HEK293 (cell line): ENCODE data around the gene ZSCAN22.

Experiments
- CTCF ChIA-PET: fragments of 350-600 bp; formaldehyde crosslinking; extraction: SDS; loops from one replicate; lab custom pipeline; 2021; ENCODE audit warnings: antibody characterized with exemption; lab: Yijun Ruan, JAX
- POLR2A ChIA-PET: fragments of 300-600 bp; formaldehyde crosslinking; extraction: SDS; loops from one replicate; lab custom pipeline; 2020; ENCODE audit warnings: antibody characterized with exemption, inconsistent platforms; lab: Yijun Ruan, JAX
- H3K27ac ChIP-seq: fragments of 200-500 bp; sonication (Bioruptor generic); 2 replicates; pipeline ENCODE4 v1.5.1; 2014; ENCODE audit warnings: low read depth, low read length, control low read depth, inconsistent platforms; ENCODE audit errors: extremely low read depth
- H3K36me3 ChIP-seq, 2 experiments: fragments of 200-500 bp in 1 of 2; sonication (Bioruptor generic) in 1 of 2; 1 replicate in 1 of 2; 2 replicates in 1 of 2; pipeline ENCODE4 v1.5.1; 2014 to 2017; ENCODE audit warnings: inconsistent platforms in 2 of 2, low read length in 2 of 2; ENCODE audit not compliant: control insufficient read depth in 2 of 2, insufficient read depth in 1 of 2
- H3K4me1 ChIP-seq: fragments of 200-500 bp; sonication (Bioruptor generic); 2 replicates; pipeline ENCODE4 v1.5.1; 2014; ENCODE audit warnings: mild to moderate bottlenecking, low read length, inconsistent platforms; ENCODE audit not compliant: control insufficient read depth, insufficient read depth
- H3K4me3 ChIP-seq: 2 replicates; pipeline ENCODE4 v1.5.1; 2011; ENCODE audit warnings: low read depth, mild to moderate bottlenecking, control low read depth, low read length, moderate library complexity
- H3K9me3 ChIP-seq: fragments of 200-500 bp; sonication (Bioruptor generic); 2 replicates; pipeline ENCODE4 v1.5.1; 2014; ENCODE audit warnings: low read depth, low read length, inconsistent platforms; ENCODE audit not compliant: control insufficient read depth, insufficient read depth
- EGR2 ChIP-seq: fragments of 450-650 bp; formaldehyde crosslinking; IDR thresholded peaks from 2 replicates; pipeline ENCODE4 v1.5.1; 2016; ENCODE audit warnings: low read depth, missing biosample characterization, missing genetic modification characterization
- HOXA7 ChIP-seq: sonication (generic); formaldehyde crosslinking; IDR thresholded peaks from 2 replicates; pipeline ENCODE4 v1.8.1; 2022; ENCODE audit warnings: missing genetic modification reagents, borderline replicate concordance
- ZBTB17 ChIP-seq: fragments of 450-650 bp; formaldehyde crosslinking; IDR thresholded peaks from 2 replicates; pipeline ENCODE4 v1.5.1; 2016; ENCODE audit warnings: missing biosample characterization, missing genetic modification characterization
- ZBTB8A ChIP-seq: fragments of 450-650 bp; formaldehyde crosslinking; IDR thresholded peaks from 2 replicates; pipeline ENCODE4 v1.5.1; 2016; ENCODE audit warnings: missing biosample characterization, missing genetic modification characterization
- ZFHX2 ChIP-seq: fragments of 450-650 bp; formaldehyde crosslinking; conservative IDR thresholded peaks from 2 replicates; pipeline ENCODE4 v1.5.1; 2016; ENCODE audit warnings: missing biosample characterization, missing genetic modification characterization
- ZNF23 ChIP-seq: fragments of 450-650 bp; formaldehyde crosslinking; IDR thresholded peaks from 2 replicates; pipeline ENCODE4 v1.5.1; 2016; ENCODE audit warnings: missing biosample characterization, missing genetic modification characterization, borderline replicate concordance
- ZNF423 ChIP-seq: fragments of 450-650 bp; formaldehyde crosslinking; IDR thresholded peaks from 2 replicates; pipeline ENCODE4 v1.5.1; 2016; ENCODE audit warnings: missing biosample characterization, missing genetic modification characterization
- ZNF585B ChIP-seq: fragments of 450-650 bp; formaldehyde crosslinking; IDR thresholded peaks from 2 replicates; pipeline ENCODE4 v1.5.1; 2016; ENCODE audit warnings: missing biosample characterization, missing genetic modification characterization
- ZNF600 ChIP-seq: fragments of 450-650 bp; formaldehyde crosslinking; IDR thresholded peaks from 2 replicates; pipeline ENCODE4 v1.5.1; 2016; ENCODE audit warnings: missing biosample characterization, missing genetic modification characterization
- ZNF610 ChIP-seq: fragments of 450-650 bp; formaldehyde crosslinking; IDR thresholded peaks from 2 replicates; pipeline ENCODE4 v1.5.1; 2016; ENCODE audit warnings: missing biosample characterization, missing genetic modification characterization, borderline replicate concordance
- ZNF623 ChIP-seq: fragments of 450-650 bp; formaldehyde crosslinking; IDR thresholded peaks from 2 replicates; pipeline ENCODE4 v1.5.1; 2016; ENCODE audit warnings: missing biosample characterization, missing genetic modification characterization
- ZNF670 ChIP-seq: fragments of 450-650 bp; formaldehyde crosslinking; IDR thresholded peaks from 2 replicates; pipeline ENCODE4 v1.5.1; 2016; ENCODE audit warnings: missing biosample characterization, missing genetic modification characterization, low read depth
- ZNF707 ChIP-seq: fragments of 450-650 bp; formaldehyde crosslinking; IDR thresholded peaks from 2 replicates; pipeline ENCODE4 v1.5.1; 2016; ENCODE audit warnings: missing biosample characterization, missing genetic modification characterization
- TF ChIP-seq, protein P1 (sequence below): fragments of 450-650 bp; formaldehyde crosslinking; IDR thresholded peaks from 2 replicates; pipeline ENCODE4 v1.5.1; 2017; ENCODE audit warnings: missing biosample characterization, missing genetic modification characterization
- TF ChIP-seq, protein P2 (sequence below): fragments of 450-650 bp; formaldehyde crosslinking; conservative IDR thresholded peaks from 2 replicates; pipeline ENCODE4 v1.5.1; 2016; ENCODE audit warnings: low read depth, missing biosample characterization, missing genetic modification characterization
- TF ChIP-seq, protein P3 (sequence below): fragments of 450-650 bp; formaldehyde crosslinking; IDR thresholded peaks from 2 replicates; pipeline ENCODE4 v1.5.1; 2016; ENCODE audit warnings: missing biosample characterization, missing genetic modification characterization

Gene ZSCAN22

DNA sequence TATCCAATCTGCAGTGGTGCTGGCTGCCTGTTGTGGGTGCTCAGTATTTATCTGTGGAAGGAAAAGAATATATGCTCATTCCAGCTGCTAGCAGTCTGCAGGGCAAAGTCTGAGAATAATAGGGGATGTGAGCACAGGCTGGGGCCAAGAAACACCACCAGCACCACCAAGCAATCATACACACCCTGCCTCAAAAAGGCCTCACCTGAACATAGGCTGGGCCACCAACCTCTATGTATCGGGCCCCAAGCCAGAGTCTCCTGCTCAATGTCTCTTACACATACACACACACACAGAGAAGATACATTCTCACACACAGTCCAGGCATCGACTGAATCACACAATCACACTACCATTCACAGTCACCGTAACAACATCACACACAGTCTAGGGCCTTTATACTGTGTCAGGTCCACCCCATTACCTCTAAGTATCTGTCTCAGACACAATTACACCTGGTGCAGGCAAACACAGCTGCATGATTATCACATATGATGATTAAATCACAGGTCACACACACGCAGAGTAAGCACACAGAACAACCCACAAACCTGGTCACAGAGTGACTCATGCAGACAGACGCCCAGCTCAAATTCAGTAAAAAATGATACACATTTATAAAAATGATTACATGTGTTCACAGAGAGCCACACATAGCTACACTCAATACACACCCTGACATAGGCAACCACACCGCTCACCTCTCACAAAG is 1.3 kb upstream of the ZSCAN22 start:
- TF ChIP-seq ZNF623 (tag by site-specific recombination) (0 out of 2 replicates have a peak, but pooled peaks have one; percentile 7), ZNF707 (tag by site-specific recombination) (no peak), ZNF670 (tag by site-specific recombination) (no peak), ZBTB17 (tag by site-specific recombination) (no peak), ZNF23 (tag by site-specific recombination) (no peak), ZNF585B (tag by site-specific recombination) (no peak)
- ChIA-PET POLR2A (interaction anchor here (0.6 to 2.1 kb wide), 6 partner anchors 20 to 250 kb away, joined by 3 to 21 read pairs (median 6); partner anchors contain the start of genes ERVK3-1, RPS5, ZBTB45 and ZNF274), CTCF (interaction anchor here (0.6 to 1.8 kb wide), 4 partner anchors 97 to 250 kb away, joined by 3 to 9 read pairs (median 3); partner anchors contain the start of gene ZBTB45)
- Histone ChIP-seq H3K4me3 (peak overlapping the region; percentile 98), H3K27ac (no peak overlapping the region), H3K4me1 (peaks cover 3% of the 10 kb centered on the region; the same call in 1 of the 2 replicates), H3K36me3 (peaks cover 0 to 15% of the 10 kb centered on the region in 2 experiments; a peak in 2 of 3 replicates), H3K9me3 (no peaks in the 10 kb centered on the region)

DNA sequence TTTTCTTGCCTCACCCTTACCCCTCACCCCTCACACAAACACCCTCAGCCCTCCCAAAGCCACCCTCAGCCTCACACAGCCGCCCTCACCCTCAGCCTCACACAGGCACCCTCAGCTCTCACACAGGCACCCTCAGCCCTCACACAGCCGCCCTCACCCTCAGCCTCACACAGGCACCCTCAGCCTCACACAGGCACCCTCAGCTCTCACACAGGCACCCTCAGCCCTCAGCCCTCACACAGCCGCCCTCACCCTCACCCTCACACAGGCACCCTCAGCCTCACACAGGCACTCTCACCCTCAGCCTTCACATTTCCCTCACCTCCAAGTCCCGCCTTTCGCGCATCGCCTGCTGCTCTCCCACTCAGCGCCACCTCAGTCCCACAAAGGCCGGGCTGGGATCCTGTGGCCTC is 287 bp upstream of the ZSCAN22 start:
- Histone ChIP-seq H3K9me3 (no peaks in the 10 kb centered on the region), H3K36me3 (peaks cover 0 to 15% of the 10 kb centered on the region in 2 experiments; a peak in 2 of 3 replicates), H3K27ac (peak overlapping the region; percentile 67; the same call in 1 of the 2 replicates), H3K4me3 (peak overlapping the region; percentile 98), H3K4me1 (peaks cover 3% of the 10 kb centered on the region; the same call in 1 of the 2 replicates)
- TF ChIP-seq HOXA7 (CRISPR knock-in tag), result no peak
- TF ChIP-seq ZFHX2 (tag by site-specific recombination), result peak; percentile 78
- peak; percentile 45; the same call in 1 of the 2 replicates for TF ChIP-seq ZNF423
- peak; percentile 77 for TF ChIP-seq EGR2 (tag by site-specific recombination)
- peak; percentile 90 for TF ChIP-seq ZBTB8A (tag by site-specific recombination)
- TF ChIP-seq, protein P1, sequence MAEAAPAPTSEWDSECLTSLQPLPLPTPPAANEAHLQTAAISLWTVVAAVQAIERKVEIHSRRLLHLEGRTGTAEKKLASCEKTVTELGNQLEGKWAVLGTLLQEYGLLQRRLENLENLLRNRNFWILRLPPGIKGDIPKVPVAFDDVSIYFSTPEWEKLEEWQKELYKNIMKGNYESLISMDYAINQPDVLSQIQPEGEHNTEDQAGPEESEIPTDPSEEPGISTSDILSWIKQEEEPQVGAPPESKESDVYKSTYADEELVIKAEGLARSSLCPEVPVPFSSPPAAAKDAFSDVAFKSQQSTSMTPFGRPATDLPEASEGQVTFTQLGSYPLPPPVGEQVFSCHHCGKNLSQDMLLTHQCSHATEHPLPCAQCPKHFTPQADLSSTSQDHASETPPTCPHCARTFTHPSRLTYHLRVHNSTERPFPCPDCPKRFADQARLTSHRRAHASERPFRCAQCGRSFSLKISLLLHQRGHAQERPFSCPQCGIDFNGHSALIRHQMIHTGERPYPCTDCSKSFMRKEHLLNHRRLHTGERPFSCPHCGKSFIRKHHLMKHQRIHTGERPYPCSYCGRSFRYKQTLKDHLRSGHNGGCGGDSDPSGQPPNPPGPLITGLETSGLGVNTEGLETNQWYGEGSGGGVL, result peak; percentile 74
- TF ChIP-seq ZNF610, result no peak
- ChIA-PET CTCF (interaction anchor here (0.6 to 1.8 kb wide), 5 partner anchors 38 to 249 kb away, joined by 3 to 9 read pairs (median 3); partner anchors contain the start of gene ZBTB45), POLR2A (interaction anchor here (0.6 to 2.1 kb wide), 20 partner anchors 9 to 249 kb away, joined by 3 to 38 read pairs (median 6); partner anchors contain the start of genes ERVK3-1, RPS5, TRIM28 and ZBTB45)

DNA sequence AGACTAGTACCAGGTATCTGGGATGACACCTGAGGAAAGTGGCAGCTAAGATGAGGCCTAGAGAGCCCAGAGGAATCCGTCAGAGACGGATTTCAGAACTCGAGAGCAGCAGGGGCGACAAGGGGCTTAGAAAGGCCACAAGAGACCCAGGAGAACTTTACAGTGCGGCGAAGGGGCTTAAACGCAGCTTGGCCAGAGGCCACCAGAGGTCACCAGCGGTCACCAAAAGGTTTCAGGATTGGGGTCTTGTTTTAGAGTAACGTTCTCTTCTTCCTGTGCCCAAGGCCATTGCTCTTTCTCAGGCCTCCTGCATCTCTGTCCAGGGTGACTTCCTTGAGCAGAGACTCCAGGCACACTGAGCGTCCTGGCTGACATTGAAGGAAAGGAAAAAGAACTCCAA is 2.2 kb downstream of the ZSCAN22 start:
- H3K27ac ChIP-seq, result no peak overlapping the region
- H3K9me3 ChIP-seq, result no peaks in the 10 kb centered on the region
- no peaks in the 10 kb centered on the region; a peak in 1 of 3 replicates for H3K36me3 ChIP-seq
- peaks cover 3% of the 10 kb centered on the region; the same call in 1 of the 2 replicates for H3K4me1 ChIP-seq
- ChIA-PET CTCF (interaction anchor here (0.6 to 1.7 kb wide), 4 partner anchors 12 to 848 kb away, joined by 3 to 6 read pairs (median 4); partner anchors contain the start of gene ZBTB45), POLR2A (interaction anchor here (1.1 to 1.4 kb wide), 3 partner anchors 34 to 146 kb away, joined by 3 to 6 read pairs (median 4); partner anchors contain the start of genes ZNF274, ZNF497 and ZNF8)
- TF ChIP-seq, protein P2, sequence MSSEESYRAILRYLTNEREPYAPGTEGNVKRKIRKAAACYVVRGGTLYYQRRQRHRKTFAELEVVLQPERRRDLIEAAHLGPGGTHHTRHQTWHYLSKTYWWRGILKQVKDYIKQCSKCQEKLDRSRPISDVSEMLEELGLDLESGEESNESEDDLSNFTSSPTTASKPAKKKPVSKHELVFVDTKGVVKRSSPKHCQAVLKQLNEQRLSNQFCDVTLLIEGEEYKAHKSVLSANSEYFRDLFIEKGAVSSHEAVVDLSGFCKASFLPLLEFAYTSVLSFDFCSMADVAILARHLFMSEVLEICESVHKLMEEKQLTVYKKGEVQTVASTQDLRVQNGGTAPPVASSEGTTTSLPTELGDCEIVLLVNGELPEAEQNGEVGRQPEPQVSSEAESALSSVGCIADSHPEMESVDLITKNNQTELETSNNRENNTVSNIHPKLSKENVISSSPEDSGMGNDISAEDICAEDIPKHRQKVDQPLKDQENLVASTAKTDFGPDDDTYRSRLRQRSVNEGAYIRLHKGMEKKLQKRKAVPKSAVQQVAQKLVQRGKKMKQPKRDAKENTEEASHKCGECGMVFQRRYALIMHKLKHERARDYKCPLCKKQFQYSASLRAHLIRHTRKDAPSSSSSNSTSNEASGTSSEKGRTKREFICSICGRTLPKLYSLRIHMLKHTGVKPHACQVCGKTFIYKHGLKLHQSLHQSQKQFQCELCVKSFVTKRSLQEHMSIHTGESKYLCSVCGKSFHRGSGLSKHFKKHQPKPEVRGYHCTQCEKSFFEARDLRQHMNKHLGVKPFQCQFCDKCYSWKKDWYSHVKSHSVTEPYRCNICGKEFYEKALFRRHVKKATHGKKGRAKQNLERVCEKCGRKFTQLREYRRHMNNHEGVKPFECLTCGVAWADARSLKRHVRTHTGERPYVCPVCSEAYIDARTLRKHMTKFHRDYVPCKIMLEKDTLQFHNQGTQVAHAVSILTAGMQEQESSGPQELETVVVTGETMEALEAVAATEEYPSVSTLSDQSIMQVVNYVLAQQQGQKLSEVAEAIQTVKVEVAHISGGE (tag by site-specific recombination), result peak; percentile 35; the same call in 1 of the 2 replicates
- TF ChIP-seq ZNF600 (tag by site-specific recombination), result no peak
- TF ChIP-seq, protein P3, sequence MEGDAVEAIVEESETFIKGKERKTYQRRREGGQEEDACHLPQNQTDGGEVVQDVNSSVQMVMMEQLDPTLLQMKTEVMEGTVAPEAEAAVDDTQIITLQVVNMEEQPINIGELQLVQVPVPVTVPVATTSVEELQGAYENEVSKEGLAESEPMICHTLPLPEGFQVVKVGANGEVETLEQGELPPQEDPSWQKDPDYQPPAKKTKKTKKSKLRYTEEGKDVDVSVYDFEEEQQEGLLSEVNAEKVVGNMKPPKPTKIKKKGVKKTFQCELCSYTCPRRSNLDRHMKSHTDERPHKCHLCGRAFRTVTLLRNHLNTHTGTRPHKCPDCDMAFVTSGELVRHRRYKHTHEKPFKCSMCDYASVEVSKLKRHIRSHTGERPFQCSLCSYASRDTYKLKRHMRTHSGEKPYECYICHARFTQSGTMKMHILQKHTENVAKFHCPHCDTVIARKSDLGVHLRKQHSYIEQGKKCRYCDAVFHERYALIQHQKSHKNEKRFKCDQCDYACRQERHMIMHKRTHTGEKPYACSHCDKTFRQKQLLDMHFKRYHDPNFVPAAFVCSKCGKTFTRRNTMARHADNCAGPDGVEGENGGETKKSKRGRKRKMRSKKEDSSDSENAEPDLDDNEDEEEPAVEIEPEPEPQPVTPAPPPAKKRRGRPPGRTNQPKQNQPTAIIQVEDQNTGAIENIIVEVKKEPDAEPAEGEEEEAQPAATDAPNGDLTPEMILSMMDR, result peak; percentile 46
- no peak overlapping the region for H3K4me3 ChIP-seq
